GM12891 (cell line): ENCODE results near the gene ANXA2R.
"Not testable (repeated sequence)": the region's sequence is repeated elsewhere in the genome, so short reads cannot be mapped to it uniquely, and the experiment has no call there.

Source experiments
- DNase-seq: peaks from one replicate; pipeline ENCODE4 v3.0.0; 2011; ENCODE audit warnings: low spot score; ENCODE audit not compliant: insufficient read length
- FAIRE-seq: peaks from 2 replicates; lab custom pipeline; 2011; peaks lifted over from hg19 to GRCh38; lab: Jason Lieb, UNC
- PAX5 ChIP-seq: IDR thresholded peaks from 2 replicates; pipeline ENCODE4 v1.6.1; 2011; ENCODE audit warnings: low read length, moderate library complexity, mild to moderate bottlenecking; ENCODE audit not compliant: insufficient read depth, severe bottlenecking
- POLR2A ChIP-seq: IDR thresholded peaks from 2 replicates; pipeline ENCODE4 v1.6.1; 2011; ENCODE audit warnings: low read depth, low read length, control low read depth
- POLR2AphosphoS5 ChIP-seq: IDR thresholded peaks from 2 replicates; pipeline ENCODE4 v1.6.1; 2011; ENCODE audit warnings: low read depth, low read length, control low read depth
- POU2F2 ChIP-seq: IDR thresholded peaks from 2 replicates; pipeline ENCODE4 v1.6.1; 2011; ENCODE audit warnings: low read depth, mild to moderate bottlenecking, control low read depth, low read length, moderate library complexity
- SPI1 ChIP-seq: IDR thresholded peaks from 2 replicates; pipeline ENCODE4 v1.6.1; 2011; ENCODE audit warnings: low read depth, low read length, control low read depth
- TAF1 ChIP-seq: IDR thresholded peaks from 2 replicates; pipeline ENCODE4 v1.6.1; 2011; ENCODE audit warnings: low read depth, low read length, control low read depth

ANXA2R gene

GRCh38 chr5:43033841-43034590 lies 6.1 kb downstream of the ANXA2R start:
- FAIRE-seq = no peak
- TF ChIP-seq POLR2AphosphoS5 = no peak
- no peak for TF ChIP-seq TAF1
- TF ChIP-seq SPI1 = no peak
- TF ChIP-seq POU2F2 = no peak
- TF ChIP-seq PAX5 = no peak
- TF ChIP-seq POLR2A = no peak
- DNase-seq = no peak

GRCh38 chr5:43027054-43027785 lies 12.9 kb downstream of the ANXA2R start:
- TF ChIP-seq POLR2A = no peak
- TF ChIP-seq POLR2AphosphoS5 = no peak
- no peak for TF ChIP-seq TAF1
- no peak for TF ChIP-seq POU2F2
- no peak for TF ChIP-seq PAX5
- no peak for TF ChIP-seq SPI1
- no peak for FAIRE-seq
- no peak for DNase-seq

GRCh38 chr5:43025184-43025950 lies 14.8 kb downstream of the ANXA2R start:
- not testable (repeated sequence) for DNase-seq, FAIRE-seq

- no peak for FAIRE-seq
- DNase-seq = no peak
- no peak for TF ChIP-seq POLR2A
- TF ChIP-seq POLR2AphosphoS5 = no peak
- TF ChIP-seq POU2F2 = no peak
- TF ChIP-seq SPI1 = no peak
- no peak for TF ChIP-seq TAF1
- TF ChIP-seq PAX5 = no peak
These were observed 15.9 kb downstream of the ANXA2R start for GRCh38 chr5:43024217-43024616.

- FAIRE-seq (no peak), DNase-seq (no peak)
- TF ChIP-seq POLR2AphosphoS5 (no peak), POLR2A (no peak), TAF1 (no peak), POU2F2 (no peak), SPI1 (no peak), PAX5 (no peak)
These were observed 19.0 kb downstream of the ANXA2R start for GRCh38 chr5:43021151-43021550.

GRCh38 chr5:43020399-43020746 lies 19.7 kb downstream of the ANXA2R start:
- DNase-seq (no peak), FAIRE-seq (no peak)
- TF ChIP-seq TAF1 (0 out of 2 replicates have a peak, but pooled peaks have one; percentile 9), PAX5 (no peak), POLR2A (no peak), POU2F2 (0 out of 2 replicates have a peak, but pooled peaks have one; percentile 18), POLR2AphosphoS5 (no peak), SPI1 (no peak)

GRCh38 chr5:43019614-43020398 lies 20.3 kb downstream of the ANXA2R start:
- DNase-seq (no peak), FAIRE-seq (peak; percentile 89)
- TF ChIP-seq POU2F2 (no peak), POLR2A (0 out of 2 replicates have a peak, but pooled peaks have one; percentile 35), TAF1 (peak; percentile 46; the same call in 1 of the 2 replicates), POLR2AphosphoS5 (peak; percentile 54; the same call in 1 of the 2 replicates), SPI1 (no peak), PAX5 (peak; percentile 58)

- FAIRE-seq (no peak), DNase-seq (no peak)
- TF ChIP-seq PAX5 (no peak), POLR2AphosphoS5 (no peak), TAF1 (no peak), POU2F2 (no peak), POLR2A (no peak), SPI1 (no peak)
These were observed 20.9 kb downstream of the ANXA2R start for GRCh38 chr5:43019291-43019613.
